Endothelial cell of umbilical vein (primary cell): Measurements from ENCODE around the gene RAB14. TPM values are rescaled to one million over a fixed set of nuclear protein-coding genes. Genes with fewer than 3 reads are reported as not detected.

ENCODE experiments used
- BruUV-seq: library from RNA; stranded (reverse); fragments of 400-500 nt; replicated peaks from 2 replicates; lab custom pipeline; 2021; lab: Mats Ljungman, UMichigan
- CTCF ChIA-PET: fragments of 300-600, 350-600 bp; sonication (Branson Sonifier 250); formaldehyde crosslinking; loops from one replicate; lab custom pipeline; 2021; ENCODE audit warnings: antibody characterized with exemption, inconsistent platforms; lab: Charles Lee
- POLR2A ChIA-PET: fragments of 300-600, 350-600 bp; sonication (Branson Sonifier 250); formaldehyde crosslinking; loops from one replicate; lab custom pipeline; 2021; ENCODE audit warnings: antibody characterized with exemption, inconsistent platforms; lab: Charles Lee
- DNase-seq: peaks from one replicate; pipeline ENCODE4 v3.0.0-alpha.2; 2011; ENCODE audit warnings: low read depth, low spot score
- FAIRE-seq: peaks from 2 replicates; lab custom pipeline; 2011; peaks lifted over from hg19 to GRCh38; lab: Jason Lieb, UNC
- H2AFZ ChIP-seq: 2 replicates; pipeline ENCODE4 v1.6.0; 2012; ENCODE audit warnings: low read depth, low read length, control low read depth, inconsistent platforms
- H3K27ac ChIP-seq: 2 replicates; pipeline ENCODE4 v1.5.1; 2011; ENCODE audit warnings: low read depth, mild to moderate bottlenecking, control low read depth, low read length, moderate library complexity; ENCODE audit not compliant: insufficient read depth
- H3K27me3 ChIP-seq, 2 experiments: 2 replicates each; pipeline versions ENCODE4 v1.6.0 to v1.6.1; 2011; ENCODE audit warnings: low read length in 2 of 2, mixed read lengths in 1 of 2; ENCODE audit not compliant: control insufficient read depth in 2 of 2, insufficient read depth in 2 of 2
- H3K36me3 ChIP-seq, 2 experiments: 2 replicates in 1 of 2; 3 replicates in 1 of 2; pipeline ENCODE4 v1.5.1; 2011; ENCODE audit warnings: low read length in 2 of 2, mild to moderate bottlenecking in 1 of 2, moderate library complexity in 1 of 2; ENCODE audit not compliant: control insufficient read depth in 2 of 2, insufficient read depth in 2 of 2; ENCODE audit errors: extremely low read depth in 1 of 2
- H3K4me1 ChIP-seq: 3 replicates; pipeline ENCODE4 v1.5.1; 2011; ENCODE audit warnings: mild to moderate bottlenecking, low read length; ENCODE audit not compliant: control insufficient read depth, insufficient read depth; ENCODE audit errors: extremely low read depth
- H3K4me2 ChIP-seq: 2 replicates; pipeline ENCODE4 v1.6.1; 2011; ENCODE audit warnings: low read length, control low read depth, mixed read lengths; ENCODE audit not compliant: insufficient read depth
- H3K4me3 ChIP-seq, 3 experiments: fragments of 200-600 bp in 1 of 3; sonication (generic), shearing (Covaris generic) in 1 of 3; replicated peaks in 1 of 3; 2 replicates each; pipeline ENCODE4 v1.5.1; 2011 to 2016; ENCODE audit warnings: control low read depth in 3 of 3, low read length in 3 of 3, mild to moderate bottlenecking in 2 of 3, inconsistent platforms in 1 of 3, low read depth in 1 of 3, moderate library complexity in 1 of 3; ENCODE audit not compliant: insufficient read depth in 1 of 3
- H3K79me2 ChIP-seq: 2 replicates; pipeline ENCODE4 v1.6.0; 2012; ENCODE audit warnings: low read length, inconsistent platforms; ENCODE audit not compliant: control insufficient read depth, insufficient read depth
- H3K9ac ChIP-seq: replicated peaks from 2 replicates; pipeline ENCODE3; 2011; ENCODE audit warnings: low read length, control low read depth; ENCODE audit not compliant: insufficient read depth; ENCODE audit errors: extremely low read depth
- H3K9me1 ChIP-seq: replicated peaks from 3 replicates; pipeline ENCODE4 v1.6.0; 2011; ENCODE audit warnings: mild to moderate bottlenecking, low read length; ENCODE audit not compliant: control insufficient read depth, insufficient read depth; ENCODE audit errors: extremely low read depth
- H3K9me3 ChIP-seq: replicated peaks from 2 replicates; pipeline ENCODE4 v1.5.1; 2012; ENCODE audit warnings: low read length, inconsistent platforms; ENCODE audit not compliant: control insufficient read depth, insufficient read depth
- H4K20me1 ChIP-seq: replicated peaks from 2 replicates; pipeline ENCODE3; 2011; ENCODE audit warnings: mild to moderate bottlenecking, low read length; ENCODE audit not compliant: control insufficient read depth, insufficient read depth; ENCODE audit errors: extremely low read depth
- CTCF ChIP-seq, 2 donors: IDR thresholded peaks; 1 replicate in 1 of 2; 2 replicates in 1 of 2; pipeline ENCODE4 v1.5.1; 2011; ENCODE audit warnings: low read length in 2 of 2, mild to moderate bottlenecking in 2 of 2, moderate library complexity in 2 of 2, control low read depth in 1 of 2, inconsistent platforms in 1 of 2, low read depth in 1 of 2; ENCODE audit not compliant: insufficient read depth in 1 of 2; ENCODE audit errors: extremely low read depth in 1 of 2
- EZH2 ChIP-seq: IDR thresholded peaks from 2 replicates; pipeline ENCODE4 v1.6.1; 2012; ENCODE audit warnings: borderline replicate concordance, low read depth, mild to moderate bottlenecking, moderate library complexity, low read length, inconsistent platforms; ENCODE audit not compliant: severe bottlenecking
- FOS ChIP-seq: IDR thresholded peaks from 2 replicates; pipeline ENCODE4 v1.6.1; 2011; ENCODE audit warnings: mild to moderate bottlenecking, low read length, moderate library complexity, borderline replicate concordance; ENCODE audit not compliant: insufficient read depth
- MYC ChIP-seq: IDR thresholded peaks from one replicate; pipeline ENCODE4 v1.6.1; 2011; ENCODE audit warnings: mild to moderate bottlenecking, low read depth, low read length
- POLR2A ChIP-seq: IDR thresholded peaks from 2 replicates; pipeline ENCODE4 v1.6.1; 2012; ENCODE audit warnings: low read depth, mild to moderate bottlenecking, control low read depth, low read length
- POLR2AphosphoS5 ChIP-seq: IDR thresholded peaks from 2 replicates; pipeline ENCODE4 v1.6.1; 2012; ENCODE audit warnings: low read depth, mild to moderate bottlenecking, control low read depth, low read length, moderate library complexity; ENCODE audit not compliant: insufficient read depth
- dilution Hi-C: fragments of 300-500 bp; cut with MboI; formaldehyde crosslinking; loops from one replicate; pipeline ENCODE4 v1.15.0; 2019; ENCODE audit warnings: low sequenced_read_pairs; ENCODE audit not compliant: extremely low pct_ligation_motif_present
- intact Hi-C: fragments of 100-400 bp; cut with micrococcal nuclease; formaldehyde crosslinking; loops from one replicate; pipeline ENCODE4 v1.10.0; 2022
- polyA plus RNA-seq, 4 experiments: library from polyadenylated mRNA; depleted of rRNA in 3 of 4; stranded (reverse) in 3 of 4; unstranded in 1 of 4; fragments of >200 nt; gene quantifications; 2 replicates each; pipeline versions ENCODE4 v1.2.1 to v1.2.3, GENCODE V29; 2011 to 2012; ENCODE audit warnings: missing spikeins in 1 of 4
- total RNA-seq: library from RNA; stranded (reverse); gene quantifications from 2 replicates; pipeline ENCODE4 v1.2.3, GENCODE V29; 2021
- TF ChIP-seq, protein P1 (sequence below): IDR thresholded peaks from 2 replicates; pipeline ENCODE4 v1.6.1; 2011; ENCODE audit not compliant: insufficient read depth, insufficient read length

The RAB14 gene
- total and polyA plus RNA-seq, 2 donors (not counting 3 experiments of a cell fraction or from before 2014, with no cell fraction given): 18.9 to 79.3 TPM

- ChIA-PET CTCF (interaction anchor here (1.1 to 2.9 kb wide), 7 partner anchors 10 to 44 kb away, joined by 3 to 15 read pairs (median 5); partner anchors contain the start of genes GSN and RAB14), POLR2A (no interaction called here)
- Histone ChIP-seq H3K4me2 (no peak overlapping the region), H3K9me3 (no peaks in the 10 kb centered on the region), H3K36me3 (no peaks in the 10 kb centered on the region), H3K27me3 (peaks cover 0 to 3% of the 10 kb centered on the region in 2 experiments), H3K4me3 (no peak overlapping the region), H3K4me1 (peaks cover 6% of the 10 kb centered on the region), H4K20me1 (no peaks in the 10 kb centered on the region), H3K9ac (no peak overlapping the region), H2AFZ (no peak overlapping the region), H3K79me2 (no peaks in the 10 kb centered on the region), H3K27ac (no peak overlapping the region), H3K9me1 (no peaks in the 10 kb centered on the region)
- BruUV-seq: no TSS peak
- dilution Hi-C loops: no loop called here
- DNase-seq (no peak), FAIRE-seq (peak; percentile 61)
- intact Hi-C loops: no loop called here
- TF ChIP-seq EZH2 (no peak), CTCF (IDR thresholded peaks at IDR 0.05; ENCODE audit: extremely low read depth in 1 of 2, insufficient read depth in 1 of 2, low read depth in 1 of 2, low read length in 2 of 2) (no peak), MYC (no peak), FOS (no peak), POLR2A (no peak), POLR2AphosphoS5 (no peak)
- TF ChIP-seq, protein P1, sequence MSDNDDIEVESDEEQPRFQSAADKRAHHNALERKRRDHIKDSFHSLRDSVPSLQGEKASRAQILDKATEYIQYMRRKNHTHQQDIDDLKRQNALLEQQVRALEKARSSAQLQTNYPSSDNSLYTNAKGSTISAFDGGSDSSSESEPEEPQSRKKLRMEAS: no peak
Measured at GRCh38 chr9:121233906-121234831, 32.5 kb upstream of the RAB14 start.
